ENCODE data around the gene CDC7. TPM values are rescaled to one million over a fixed set of nuclear protein-coding genes. Genes with fewer than 3 reads are reported as not detected.

The CDC7 gene
- total RNA-seq, 1 experiment from 2014 or later, result 41.6 TPM

DNA sequence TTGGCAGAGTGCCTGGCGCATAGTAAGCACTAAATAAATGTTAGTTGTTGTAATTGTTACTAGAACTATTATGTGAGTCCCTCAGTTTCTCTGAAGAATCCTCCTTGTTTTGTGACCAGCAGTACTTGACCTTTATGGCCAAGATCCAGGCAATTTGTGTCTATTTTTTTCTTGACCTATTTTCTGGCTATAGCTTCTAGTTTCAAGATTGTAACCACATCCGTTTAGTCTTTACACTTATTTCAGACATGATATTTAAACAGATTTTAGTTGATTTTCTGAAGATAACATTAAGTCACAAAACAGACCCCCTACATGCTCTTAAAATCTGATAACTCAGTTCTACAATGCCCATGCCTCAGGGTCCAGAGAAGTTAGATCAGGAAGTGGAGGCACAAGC, 50.3 kb downstream of the CDC7 start:
- no peak overlapping the region for H2AK5ac ChIP-seq (ENCODE audit: insufficient read length, low read length)
- no peaks in the 10 kb centered on the region for H3K27me3 Mint-ChIP-seq (ENCODE audit: low read depth)
- H3K56ac ChIP-seq (ENCODE audit: insufficient read length, low read depth, low read length), result no peak overlapping the region
- H2BK15ac ChIP-seq (ENCODE audit: low read depth, low read length), result no peak overlapping the region
- DNase-seq, result no peak
- no peaks in the 10 kb centered on the region for H3K27me3 ChIP-seq (ENCODE audit: insufficient read depth, low read length)
- H4K91ac ChIP-seq (ENCODE audit: insufficient read length, low read depth, low read length), result no peak overlapping the region
- H2BK120ac ChIP-seq (ENCODE audit: low read depth, low read length, poor library complexity, severe bottlenecking), result no peak overlapping the region
- H2AFZ ChIP-seq (ENCODE audit: low read length), result no peak overlapping the region
- H3K23ac ChIP-seq (ENCODE audit: insufficient read length, low read depth, low read length), result no peak overlapping the region
- H3K4ac ChIP-seq (ENCODE audit: low read depth, low read length), result no peak overlapping the region
- H3K23me2 ChIP-seq (ENCODE audit: insufficient read length, low read depth, low read length, poor library complexity, severe bottlenecking), result no peaks in the 10 kb centered on the region
- no peaks in the 10 kb centered on the region for H3K9me3 ChIP-seq (ENCODE audit: control insufficient read depth, low read depth, low read length)
- no peaks in the 10 kb centered on the region; a peak in 1 of 5 replicates for H3K9me3 Mint-ChIP-seq
- no peak overlapping the region for H4K8ac ChIP-seq (replicated peaks; ENCODE audit: insufficient read length, low read depth, low read length)
- no peak overlapping the region for H3K14ac ChIP-seq (ENCODE audit: insufficient read depth, low read length)
- H2BK5ac ChIP-seq (ENCODE audit: insufficient read length, low read length), result no peak overlapping the region
- no peaks in the 10 kb centered on the region for H3K79me1 ChIP-seq (ENCODE audit: insufficient read depth, low read depth, low read length, poor library complexity, severe bottlenecking)
- H3K4me3 Mint-ChIP-seq, result no peak overlapping the region
- TF ChIP-seq, protein P1, sequence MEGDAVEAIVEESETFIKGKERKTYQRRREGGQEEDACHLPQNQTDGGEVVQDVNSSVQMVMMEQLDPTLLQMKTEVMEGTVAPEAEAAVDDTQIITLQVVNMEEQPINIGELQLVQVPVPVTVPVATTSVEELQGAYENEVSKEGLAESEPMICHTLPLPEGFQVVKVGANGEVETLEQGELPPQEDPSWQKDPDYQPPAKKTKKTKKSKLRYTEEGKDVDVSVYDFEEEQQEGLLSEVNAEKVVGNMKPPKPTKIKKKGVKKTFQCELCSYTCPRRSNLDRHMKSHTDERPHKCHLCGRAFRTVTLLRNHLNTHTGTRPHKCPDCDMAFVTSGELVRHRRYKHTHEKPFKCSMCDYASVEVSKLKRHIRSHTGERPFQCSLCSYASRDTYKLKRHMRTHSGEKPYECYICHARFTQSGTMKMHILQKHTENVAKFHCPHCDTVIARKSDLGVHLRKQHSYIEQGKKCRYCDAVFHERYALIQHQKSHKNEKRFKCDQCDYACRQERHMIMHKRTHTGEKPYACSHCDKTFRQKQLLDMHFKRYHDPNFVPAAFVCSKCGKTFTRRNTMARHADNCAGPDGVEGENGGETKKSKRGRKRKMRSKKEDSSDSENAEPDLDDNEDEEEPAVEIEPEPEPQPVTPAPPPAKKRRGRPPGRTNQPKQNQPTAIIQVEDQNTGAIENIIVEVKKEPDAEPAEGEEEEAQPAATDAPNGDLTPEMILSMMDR (conservative IDR thresholded peaks at IDR 0.05), result no peak
- no peaks in the 10 kb centered on the region for H4K20me1 ChIP-seq (ENCODE audit: control insufficient read depth, insufficient read depth, insufficient read length)
- no peak overlapping the region for H3T11ph ChIP-seq (ENCODE audit: low read length)
- H2BK12ac ChIP-seq (ENCODE audit: insufficient read length, low read depth, low read length), result no peak overlapping the region
- H3K79me2 ChIP-seq (ENCODE audit: insufficient read depth, low read length), result no peaks in the 10 kb centered on the region
- peaks cover 0 to 2% (median 0%) of the 10 kb centered on the region in 3 experiments; a peak in 1 of 7 replicates for H3K36me3 Mint-ChIP-seq (ENCODE audit: insufficient read depth in 1 of 3, low read depth in 3 of 3)
- H3K4me2 ChIP-seq (ENCODE audit: insufficient read depth, insufficient read length, low read length), result no peak overlapping the region
- no peak overlapping the region for H3K18ac ChIP-seq (ENCODE audit: insufficient read length, low read depth, low read length)
- no CpG with 5 or more reads among the region's 2 CpGs for WGBS (ENCODE audit: extremely low coverage, insufficient read length, low lambda C conversion rate)
- no peaks in the 10 kb centered on the region for H3K4me1 ChIP-seq (ENCODE audit: insufficient read depth, low read length)
- H4K5ac ChIP-seq (ENCODE audit: insufficient read length, low read depth, low read length), result no peak overlapping the region
- peaks cover 3 to 6% of the 10 kb centered on the region in 2 experiments for H3K4me1 Mint-ChIP-seq
- no peak overlapping the region for H3K27ac ChIP-seq (ENCODE audit: insufficient read length, low read depth, low read length)
- H3K27ac Mint-ChIP-seq, result no peak overlapping the region; a peak in 1 of 7 replicates
- no peak overlapping the region for H2BK20ac ChIP-seq (ENCODE audit: low read depth, low read length, poor library complexity, severe bottlenecking)
- H3K9ac ChIP-seq (ENCODE audit: extremely low read depth, insufficient read length, low read length), result no peak overlapping the region
